GM19455 (cell line): ENCODE measurements around the gene MARCO.
"Not testable (repeated sequence)": the region's sequence is repeated elsewhere in the genome, so short reads cannot be mapped to it uniquely, and the experiment has no call there.

Experiments used
- ATAC-seq: cut with Tn5 transposase; IDR thresholded peaks from one replicate; pipeline ENCODE4 v1.9.1; 2021; ENCODE audit not compliant: unreplicated experiment

The MARCO gene

DNA sequence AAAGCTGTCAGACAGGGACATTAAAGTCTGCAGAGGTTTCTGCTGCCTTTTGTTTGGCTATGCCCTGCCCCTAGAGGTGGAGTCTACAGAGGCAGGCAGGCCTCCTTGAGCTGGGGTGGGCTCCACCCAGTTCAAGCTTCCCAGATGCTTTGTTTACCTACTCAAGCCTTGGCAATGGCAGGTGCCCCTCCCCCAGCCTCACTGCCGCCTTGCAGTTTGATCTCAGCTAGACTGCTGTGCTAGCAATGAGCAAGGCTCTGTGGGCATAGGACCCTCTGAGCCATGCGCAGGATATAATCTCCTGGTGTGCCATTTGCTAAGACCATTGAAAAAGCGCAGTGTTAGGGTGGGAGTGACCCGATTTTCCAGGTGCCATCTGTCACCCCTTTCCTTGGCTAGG, 61.9 kb downstream of the MARCO start:
- not testable (repeated sequence) for ATAC-seq

GRCh38 chr2:119004602-119005001, 62.6 kb downstream of the MARCO start:
- no peak for ATAC-seq

DNA sequence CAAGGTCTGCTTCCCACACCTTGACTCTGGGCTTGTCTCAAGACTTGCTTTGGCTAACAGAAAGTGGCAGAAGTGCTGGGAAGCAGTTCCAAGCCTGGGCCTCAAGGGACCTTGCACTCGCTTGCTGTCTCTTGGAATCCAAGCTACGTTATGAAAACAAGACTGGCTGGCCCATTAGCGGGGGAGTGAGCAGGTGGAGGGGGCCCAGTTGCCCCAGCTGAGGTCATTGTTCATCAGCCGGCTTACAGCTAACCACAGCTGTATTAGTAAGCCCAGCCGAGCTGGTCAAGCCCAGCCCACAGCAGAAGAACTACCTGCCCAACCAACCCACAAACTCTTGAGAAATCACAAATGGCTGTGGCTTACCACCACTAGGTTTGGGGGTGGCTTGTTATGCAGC, 63.1 kb downstream of the MARCO start:
- no peak for ATAC-seq

DNA sequence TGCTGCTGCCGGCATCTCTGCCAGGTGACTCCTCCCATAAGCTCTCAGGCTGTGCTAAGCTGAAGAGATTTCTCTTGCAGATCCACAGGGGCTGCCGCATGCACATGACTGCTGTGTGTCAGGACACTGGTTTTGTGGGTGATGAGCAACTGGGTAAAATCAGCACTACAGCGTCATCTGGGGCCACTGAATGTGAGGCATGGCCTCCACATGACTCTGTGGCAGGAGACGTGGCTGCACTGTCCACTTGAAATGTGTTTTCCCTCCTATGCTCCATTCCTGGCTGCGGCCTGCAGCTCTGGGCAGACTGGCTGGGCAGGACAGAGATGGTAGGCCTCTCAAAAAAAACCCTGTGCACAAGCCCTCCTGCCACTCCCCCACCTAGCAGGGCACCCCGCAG, 63.6 kb downstream of the MARCO start:
- ATAC-seq: no peak

GRCh38 chr2:119006441-119006840, 64.4 kb downstream of the MARCO start:
- ATAC-seq: no peak

- no peak for ATAC-seq
These were observed 66.1 kb downstream of the MARCO start for GRCh38 chr2:119008108-119008507.

DNA sequence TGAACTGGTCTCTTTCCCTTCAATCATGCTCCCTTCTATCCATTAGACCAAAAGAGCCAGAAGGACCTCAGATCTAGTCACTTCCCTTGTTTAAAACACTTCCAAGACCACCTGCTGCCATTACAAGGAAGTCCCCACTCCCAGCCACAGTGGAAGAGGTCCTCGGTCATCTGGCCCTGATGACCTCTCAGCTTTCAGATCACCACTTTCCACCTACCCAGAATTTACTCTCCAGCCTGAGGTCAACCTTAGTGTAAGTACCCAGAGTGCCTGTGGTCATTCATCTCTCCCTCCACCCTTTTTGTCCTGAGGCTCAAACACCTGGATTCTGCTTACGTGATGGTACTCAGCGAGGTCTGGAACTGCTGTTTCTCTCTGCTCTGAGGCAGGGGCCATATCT, 67.1 kb downstream of the MARCO start:
- no peak for ATAC-seq

DNA sequence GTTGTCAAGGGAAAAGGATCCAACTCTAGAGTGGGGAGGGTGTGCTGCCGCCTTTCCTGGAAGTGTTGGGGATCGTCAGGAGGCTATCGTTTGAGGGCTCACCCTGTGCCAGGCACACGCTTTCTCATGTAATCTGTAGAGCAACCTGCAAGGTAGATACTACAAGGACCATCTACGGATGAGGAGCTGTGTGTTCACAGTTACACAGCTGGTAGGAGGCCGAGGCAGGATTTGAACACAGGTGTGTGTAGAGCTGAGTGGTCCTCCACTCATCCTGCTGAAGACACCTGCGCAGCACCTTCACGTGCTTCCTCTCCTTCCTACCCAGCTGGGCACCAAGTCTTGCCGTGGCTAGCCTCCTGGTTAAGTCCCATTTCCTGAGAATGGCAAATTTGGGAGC, 68.3 kb downstream of the MARCO start:
- no peak for ATAC-seq

DNA sequence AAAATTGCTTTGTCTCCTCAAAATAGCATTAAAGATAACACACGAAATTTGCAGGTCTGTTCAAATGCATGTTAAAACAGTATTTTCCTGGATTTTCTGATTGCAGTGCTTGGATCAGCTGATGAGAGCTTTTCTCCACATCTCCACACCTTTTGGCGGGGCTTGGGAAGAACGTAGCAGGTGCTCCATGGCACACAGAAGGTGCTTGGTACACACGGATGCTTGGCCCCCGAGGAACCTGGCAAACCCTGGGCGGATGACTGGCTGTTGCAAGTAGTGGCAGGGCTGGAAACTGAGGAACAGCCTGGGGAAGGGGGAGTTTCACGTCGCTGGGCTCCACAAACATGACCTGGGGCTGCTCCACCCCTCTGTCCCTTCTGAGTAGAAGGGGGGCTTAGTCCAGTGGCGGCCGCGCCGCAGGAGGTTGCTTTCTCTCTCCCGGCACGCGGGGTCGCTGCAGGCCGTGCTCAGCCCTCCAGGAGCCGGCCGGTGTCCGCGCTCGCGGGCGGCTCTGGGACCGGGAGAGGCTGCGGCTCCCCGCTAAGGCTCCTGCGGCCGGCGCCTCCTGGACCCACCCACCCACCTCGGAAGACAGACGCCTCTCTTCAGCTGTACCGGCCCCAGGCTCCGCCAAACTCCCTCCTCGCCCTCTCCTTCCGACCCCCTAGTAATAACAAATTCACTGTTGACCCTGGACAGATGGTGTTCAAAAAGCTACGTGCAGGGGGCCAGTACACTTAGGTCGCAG, 69.3 kb downstream of the MARCO start:
- no peak for ATAC-seq

GRCh38 chr2:119011910-119012209, 69.9 kb downstream of the MARCO start:
- ATAC-seq: no peak

- ATAC-seq: no peak
These were observed 70.6 kb downstream of the MARCO start for GRCh38 chr2:119012345-119013301.

DNA sequence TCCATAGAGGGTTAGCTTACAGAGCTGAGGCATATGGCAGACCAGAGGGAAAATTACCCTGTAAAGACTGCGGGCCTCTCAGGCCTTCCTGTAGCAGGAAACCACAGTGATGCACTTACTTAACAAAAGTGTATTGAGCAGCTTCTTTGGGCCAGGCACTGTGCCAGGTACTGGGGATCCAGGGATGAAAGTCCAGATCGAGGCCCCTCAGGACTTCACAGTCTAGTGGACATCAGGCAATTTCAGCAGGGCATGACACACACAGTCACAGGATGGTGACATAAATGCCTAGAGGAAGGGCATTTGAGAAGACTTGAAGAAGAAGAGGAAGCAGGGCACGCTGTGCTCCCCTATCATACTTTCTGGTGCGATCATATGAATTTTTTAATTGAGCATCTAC, 71.7 kb downstream of the MARCO start:
- no peak for ATAC-seq

- no peak for ATAC-seq
These were observed 73.9 kb downstream of the MARCO start for GRCh38 chr2:119015845-119016244.

- no peak for ATAC-seq
These were observed 77.5 kb downstream of the MARCO start for GRCh38 chr2:119019521-119019920.

DNA sequence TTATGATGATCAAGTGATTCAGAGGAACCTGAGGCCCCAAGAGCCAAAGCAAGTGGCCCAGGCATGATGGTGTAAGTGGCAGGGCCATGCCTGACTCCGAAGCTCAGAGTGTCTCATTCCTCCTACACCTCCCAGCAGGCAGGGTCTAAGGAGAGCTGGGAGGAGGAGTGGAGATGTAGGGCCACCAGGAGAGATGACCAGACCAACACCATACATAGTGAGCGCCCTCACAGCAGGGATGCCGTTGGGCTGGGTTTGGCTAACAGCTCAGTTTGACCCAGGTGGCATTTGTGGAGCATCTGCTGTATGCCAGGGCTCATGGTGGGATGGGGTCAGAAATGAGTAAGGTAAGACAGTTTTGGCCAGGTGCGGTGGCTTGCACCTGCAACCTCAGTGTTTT, 80.7 kb downstream of the MARCO start:
- ATAC-seq: no peak

GRCh38 chr2:119023534-119023933, 81.5 kb downstream of the MARCO start:
- ATAC-seq: no peak

GRCh38 chr2:119024152-119024551, 82.2 kb downstream of the MARCO start:
- ATAC-seq: no peak

DNA sequence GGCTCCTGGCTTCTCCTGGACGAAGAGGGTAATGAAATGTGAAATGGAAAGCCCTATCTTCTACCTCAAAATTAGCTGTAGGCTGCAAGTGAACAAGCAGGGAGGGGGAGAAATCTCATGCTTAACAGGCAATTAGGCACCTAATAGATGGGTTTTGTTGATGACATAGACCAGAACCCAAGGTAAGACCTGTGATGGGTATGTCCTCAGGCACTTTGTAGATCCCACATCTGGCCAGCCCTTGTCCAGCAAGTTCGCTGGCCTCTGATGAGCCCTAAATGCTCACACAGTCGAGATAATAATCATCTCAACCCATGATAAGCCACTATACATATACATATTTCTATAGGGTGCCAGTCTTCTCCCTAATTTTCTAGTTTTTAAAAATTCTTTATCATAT, 82.6 kb downstream of the MARCO start:
- ATAC-seq: no peak

GRCh38 chr2:119025013-119025412, 83.0 kb downstream of the MARCO start:
- no peak for ATAC-seq

DNA sequence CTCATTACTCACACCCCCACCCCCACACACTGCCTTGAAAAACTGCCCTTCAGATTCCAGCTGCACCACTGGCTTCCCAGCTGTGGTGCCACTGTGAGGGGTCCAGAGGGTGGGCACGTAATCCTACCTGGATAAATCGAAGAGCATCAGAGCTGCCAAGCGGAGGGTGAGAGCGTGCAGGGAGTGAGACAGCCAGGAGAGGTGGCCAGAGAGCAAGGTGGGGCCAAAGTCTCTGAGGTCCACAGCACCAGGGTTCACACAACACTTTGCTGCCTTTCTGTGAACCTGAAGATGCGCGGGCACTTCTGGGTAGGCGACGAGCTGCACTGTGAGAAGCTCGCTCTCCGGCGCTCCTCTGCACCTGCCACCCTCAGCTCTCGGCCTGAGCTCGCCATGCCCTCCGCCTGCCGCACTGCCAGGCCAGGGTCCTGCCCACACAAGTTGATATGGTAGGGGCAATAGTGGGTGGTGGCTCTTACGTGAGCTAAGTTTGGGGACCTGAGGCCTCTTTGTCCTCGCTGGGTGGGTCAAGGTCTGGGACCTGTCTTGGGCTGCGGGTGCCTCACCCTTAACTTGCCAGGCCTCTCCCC, 83.9 kb downstream of the MARCO start:
- no peak for ATAC-seq

DNA sequence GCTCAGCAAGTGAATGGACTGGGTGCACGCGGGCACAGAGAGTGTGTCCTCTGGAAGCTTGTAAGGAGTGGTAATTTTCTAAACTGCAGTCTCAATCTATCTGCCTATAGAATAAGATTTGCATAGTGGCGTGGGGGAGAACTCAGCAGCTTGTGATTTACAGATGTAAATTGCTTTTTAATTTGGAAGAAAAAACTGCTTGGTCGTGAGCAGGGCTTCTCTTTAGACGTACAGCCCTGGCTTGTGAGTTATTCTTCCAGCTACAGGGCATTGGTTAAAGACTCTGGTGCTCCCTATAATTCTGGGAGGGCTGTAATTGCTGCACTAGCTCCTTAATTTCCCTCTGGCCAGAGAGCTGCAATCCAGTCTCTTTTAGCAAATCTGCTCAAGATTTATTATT, 84.9 kb downstream of the MARCO start:
- ATAC-seq: no peak
